K562 (cell line): ENCODE measurements around the gene IL17RA.

Source experiments
- MAZ ChIP-seq, 2 experiments: fragments of 450-650 bp in 1 of 2; sonication (generic) in 1 of 2; formaldehyde crosslinking; IDR thresholded peaks in 1 of 2; conservative IDR thresholded peaks in 1 of 2; 2 replicates each; pipeline versions ENCODE4 v1.4.0 to v1.5.0; 2020; ENCODE audit warnings: mild to moderate bottlenecking in 1 of 2, missing genetic modification reagents in 1 of 2
- MCM7 ChIP-seq, 2 experiments: fragments of 450-650 bp; IDR thresholded peaks; 2 replicates each; pipeline ENCODE4 v1.6.1; 2016 to 2018
- MYC ChIP-seq, 2 experiments: fragments of 250-450 bp in 1 of 2; sonication (Bioruptor Pico) in 1 of 2; IDR thresholded peaks; 2 replicates each; pipeline versions ENCODE4 v1.5.1 to v1.6.1; 2012 to 2021; ENCODE audit warnings: low read depth in 2 of 2, borderline replicate concordance in 1 of 2, improper control_type of control experiment in 1 of 2, low read length in 1 of 2, mild to moderate bottlenecking in 1 of 2, moderate library complexity in 1 of 2
- POLR2AphosphoS5 ChIP-seq: IDR thresholded peaks from 2 replicates; pipeline ENCODE4 v1.6.1; 2011; ENCODE audit warnings: mild to moderate bottlenecking, low read depth, low read length, moderate library complexity; ENCODE audit not compliant: control insufficient read depth, insufficient read depth
- SUPT5H ChIP-seq: fragments of 450-650 bp; IDR thresholded peaks from 2 replicates; pipeline ENCODE4 v1.6.1; 2016
- ZNF274 ChIP-seq: IDR thresholded peaks from 2 replicates; pipeline ENCODE4 v1.6.1; 2011; ENCODE audit warnings: low read depth, mild to moderate bottlenecking, low read length, moderate library complexity, borderline replicate concordance
- TF ChIP-seq, protein P1 (sequence below), 3 experiments: IDR thresholded peaks in 2 of 3; conservative IDR thresholded peaks in 1 of 3; 2 replicates each; pipeline ENCODE4 v1.5.1; 2011 to 2012; ENCODE audit warnings: low read length in 3 of 3, mild to moderate bottlenecking in 3 of 3, control low read depth in 2 of 3, improper control_type of control experiment in 1 of 3, inconsistent platforms in 1 of 3, low read depth in 1 of 3, mixed read lengths in 1 of 3, moderate library complexity in 1 of 3; ENCODE audit not compliant: insufficient read depth in 2 of 3

DNA sequence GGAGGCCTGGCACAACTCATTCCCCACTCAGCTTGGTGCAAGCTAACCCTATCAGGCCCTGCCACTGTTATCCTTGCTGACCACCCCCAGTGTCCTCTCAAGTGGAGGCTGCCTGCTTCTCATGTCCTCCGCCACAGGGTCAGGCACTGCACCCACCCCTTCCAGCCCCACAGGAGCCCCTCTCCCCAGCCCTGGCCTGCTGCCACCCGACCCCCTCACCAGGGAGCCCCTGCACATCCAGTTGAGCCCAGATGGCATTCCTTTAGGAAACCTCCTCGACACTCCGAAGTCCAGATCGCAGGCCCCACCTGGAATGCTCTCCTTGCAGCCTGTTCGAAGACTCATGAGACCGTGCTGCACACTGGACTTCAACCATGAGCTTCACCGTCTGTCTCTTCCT is 28.0 kb upstream of the IL17RA start:
- TF ChIP-seq MAZ (CRISPR knock-in tag; conservative IDR thresholded peaks at IDR 0.05 in 1 of 2, IDR thresholded peaks at IDR 0.05 in 1 of 2) (no peak), SUPT5H (no peak), POLR2AphosphoS5 (no peak), ZNF274 (no peak), MCM7 (IDR thresholded peaks at IDR 0.05) (no peak), MYC (IDR thresholded peaks at IDR 0.05; ENCODE audit: low read depth, low read length) (no peak), MYC (CRISPR knock-in tag; IDR thresholded peaks at IDR 0.05; ENCODE audit: borderline replicate concordance, low read depth) (no peak)
- TF ChIP-seq, protein P1, sequence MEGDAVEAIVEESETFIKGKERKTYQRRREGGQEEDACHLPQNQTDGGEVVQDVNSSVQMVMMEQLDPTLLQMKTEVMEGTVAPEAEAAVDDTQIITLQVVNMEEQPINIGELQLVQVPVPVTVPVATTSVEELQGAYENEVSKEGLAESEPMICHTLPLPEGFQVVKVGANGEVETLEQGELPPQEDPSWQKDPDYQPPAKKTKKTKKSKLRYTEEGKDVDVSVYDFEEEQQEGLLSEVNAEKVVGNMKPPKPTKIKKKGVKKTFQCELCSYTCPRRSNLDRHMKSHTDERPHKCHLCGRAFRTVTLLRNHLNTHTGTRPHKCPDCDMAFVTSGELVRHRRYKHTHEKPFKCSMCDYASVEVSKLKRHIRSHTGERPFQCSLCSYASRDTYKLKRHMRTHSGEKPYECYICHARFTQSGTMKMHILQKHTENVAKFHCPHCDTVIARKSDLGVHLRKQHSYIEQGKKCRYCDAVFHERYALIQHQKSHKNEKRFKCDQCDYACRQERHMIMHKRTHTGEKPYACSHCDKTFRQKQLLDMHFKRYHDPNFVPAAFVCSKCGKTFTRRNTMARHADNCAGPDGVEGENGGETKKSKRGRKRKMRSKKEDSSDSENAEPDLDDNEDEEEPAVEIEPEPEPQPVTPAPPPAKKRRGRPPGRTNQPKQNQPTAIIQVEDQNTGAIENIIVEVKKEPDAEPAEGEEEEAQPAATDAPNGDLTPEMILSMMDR (IDR thresholded peaks at IDR 0.05 in 2 of 3, conservative IDR thresholded peaks at IDR 0.05 in 1 of 3; ENCODE audit: insufficient read depth in 2 of 3, low read depth in 1 of 3, low read length in 3 of 3) = no peak
